Hepatocyte (in vitro differentiated cells): ENCODE results near the gene FBXO11.

Source experiments
- CTCF ChIP-seq: fragments of 200-600 bp; sonication (generic); IDR thresholded peaks from 2 replicates; pipeline ENCODE4 v1.5.1; 2016; ENCODE audit warnings: antibody characterized with exemption, mild to moderate bottlenecking; ENCODE audit not compliant: poor library complexity
- EZH2phosphoT487 ChIP-seq: fragments of 200-600 bp; sonication (generic); IDR thresholded peaks from one replicate; pipeline ENCODE4 v1.6.1; 2018; ENCODE audit warnings: antibody characterized with exemption, mild to moderate bottlenecking, low read depth, moderate library complexity; ENCODE audit not compliant: unreplicated experiment, severe bottlenecking

GRCh38 chr2:47771211-47771610 is 135.1 kb downstream of the FBXO11 start:
- TF ChIP-seq CTCF (no peak), EZH2phosphoT487 (no peak)
